Amniotic stem cell (primary cell): Measurements from ENCODE around the gene NECTIN4.

Experiments
- DNase-seq: peaks from one replicate; lab custom pipeline; 2025; lab: John Stamatoyannopoulos, UW

Gene NECTIN4

DNA sequence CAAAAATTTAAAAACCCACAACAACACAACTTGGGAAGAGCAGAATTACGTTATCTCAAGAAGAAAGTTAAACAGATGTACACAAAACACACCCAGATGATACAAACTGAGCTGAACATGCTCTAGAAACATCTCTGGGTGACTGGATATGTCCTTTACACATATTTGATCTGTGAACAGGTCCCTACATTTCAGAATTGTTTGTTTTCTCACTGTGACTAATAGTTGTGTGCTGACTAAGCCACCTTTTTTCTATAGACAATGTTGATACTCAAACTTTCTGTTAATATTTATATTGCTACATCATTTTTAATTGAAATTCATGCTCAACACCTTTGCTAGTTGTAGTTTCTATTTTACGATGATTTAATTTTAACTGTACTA is 67.4 kb downstream of the NECTIN4 start:
- no peak for DNase-seq

DNA sequence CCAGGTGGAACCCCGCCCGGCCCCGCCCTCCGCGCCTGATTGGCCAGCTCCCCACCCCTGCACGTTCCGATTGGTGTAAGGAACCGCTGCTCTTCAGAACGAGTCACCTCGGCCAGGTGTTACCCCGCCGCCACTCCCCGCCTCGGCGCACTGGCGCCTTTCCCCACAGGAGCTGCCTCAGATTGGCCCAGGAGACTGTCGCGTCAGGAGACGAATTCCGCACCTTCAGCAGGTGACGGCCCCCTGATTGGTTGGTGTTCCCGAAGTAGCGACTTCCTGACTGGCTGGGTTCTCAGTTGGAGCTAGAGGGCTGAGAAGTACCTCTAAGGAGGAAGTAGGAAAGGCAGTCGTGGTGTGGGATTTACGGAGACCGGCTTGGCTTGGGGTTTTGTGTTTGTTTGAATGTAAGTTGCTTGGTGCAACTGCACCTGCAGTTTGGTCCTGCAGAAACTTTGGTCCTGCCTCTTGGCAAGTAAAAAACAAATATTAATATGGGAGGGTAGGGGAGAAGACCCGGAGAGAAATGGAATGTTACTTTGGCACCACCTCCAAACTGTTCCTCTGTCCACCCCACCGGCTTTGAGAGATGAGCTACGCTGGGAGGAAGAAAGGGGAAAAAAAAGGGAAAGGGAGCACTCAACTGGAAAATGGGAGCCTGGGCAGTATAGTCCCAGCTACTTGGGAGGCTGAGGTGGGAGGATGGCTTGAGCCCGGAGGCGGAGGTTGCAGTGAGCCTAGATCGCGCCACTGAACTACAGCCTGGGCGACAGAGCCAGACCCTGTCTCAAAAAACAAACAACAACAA is 68.0 kb downstream of the NECTIN4 start:
- no peak for DNase-seq
